Left ventricle myocardium inferior (tissue), 1 donor: ENCODE data around the gene GSAP. TPM values are rescaled to one million over a fixed set of nuclear protein-coding genes. Genes with fewer than 3 reads are reported as not detected.

ENCODE experiments used
- DNase-seq: peaks from one replicate; pipeline ENCODE4 v3.0.0-alpha.2; 2020
- H3K27ac ChIP-seq: fragments of 200-600 bp; replicated peaks from 2 replicates; pipeline ENCODE4 v1.8.0; 2021
- H3K27me3 ChIP-seq: fragments of 200-600 bp; 2 replicates; pipeline ENCODE4 v1.8.0; 2021; ENCODE audit warnings: low read depth
- H3K36me3 ChIP-seq: fragments of 200-600 bp; 2 replicates; pipeline ENCODE4 v1.8.0; 2021
- H3K4me1 ChIP-seq: fragments of 200-600 bp; 2 replicates; pipeline ENCODE4 v1.8.0; 2021
- H3K4me3 ChIP-seq: fragments of 200-600 bp; 2 replicates; pipeline ENCODE4 v1.8.0; 2021; ENCODE audit warnings: mild to moderate bottlenecking, moderate library complexity
- H3K9me3 ChIP-seq: fragments of 200-600 bp; replicated peaks from 2 replicates; pipeline ENCODE4 v1.8.0; 2021
- intact Hi-C: fragments of 100-400 bp; cut with micrococcal nuclease; formaldehyde crosslinking; loops from one replicate; pipeline ENCODE4 v1.11.0; 2022
- total RNA-seq: library from RNA; stranded (reverse); fragmentation: NEBNext Ultra II Directional; extraction: Animal tissue kit (Norgen Biotek cat#: 25700); gene quantifications from one replicate; pipeline ENCODE4 v1.2.1, GENCODE V29; 2021
- TF ChIP-seq, protein P1 (sequence below): fragments of 200-600 bp; IDR thresholded peaks from 2 replicates; pipeline ENCODE4 v1.8.0; 2021; ENCODE audit warnings: antibody characterized with exemption, mild to moderate bottlenecking, borderline replicate concordance
- donor health status: DM: no; HTN: yes; CAD: no; lungs with severe emphysema.

Gene GSAP
- total RNA-seq, 1 donor from 2014 or later = 7.2 TPM

DNA sequence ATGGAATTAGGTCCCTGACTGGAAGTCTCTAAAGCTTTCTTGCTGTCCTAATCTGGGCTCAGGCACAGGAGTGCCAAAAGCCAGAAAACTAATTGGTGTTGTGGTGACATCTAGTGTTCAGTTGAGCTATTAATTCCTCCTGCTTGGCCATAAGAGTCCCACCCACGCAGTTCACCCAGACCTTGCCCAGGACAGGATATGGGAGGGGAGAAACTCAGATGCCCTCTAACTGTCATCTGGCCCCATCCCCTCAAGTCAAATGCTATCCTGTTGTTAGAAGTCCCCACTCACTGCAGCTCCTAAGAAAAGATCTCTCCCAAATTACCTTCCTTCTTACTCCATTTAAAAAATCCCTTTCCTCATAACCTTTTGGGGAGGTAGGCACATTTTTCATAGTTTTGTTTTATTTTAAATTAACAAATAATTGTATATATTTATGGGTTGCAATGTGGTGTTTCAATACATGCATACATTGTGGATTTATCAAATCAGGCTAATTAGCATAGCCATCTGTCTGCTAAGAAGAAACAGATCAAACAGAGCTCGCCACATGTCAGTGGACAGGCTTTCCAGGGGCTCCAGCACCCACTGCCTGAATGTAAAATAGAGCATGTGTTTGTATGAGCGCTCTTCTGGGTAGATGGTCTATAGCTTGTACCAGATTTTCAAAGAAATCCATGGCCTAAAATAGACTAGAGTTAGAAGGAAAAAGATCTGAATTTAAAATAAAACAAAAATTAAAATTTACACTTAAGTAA is 84.0 kb downstream of the GSAP start:
- H3K27me3 ChIP-seq = no peaks in the 10 kb centered on the region
- no peak overlapping the region for H3K27ac ChIP-seq
- no peaks in the 10 kb centered on the region for H3K9me3 ChIP-seq
- peak; percentile 31 for DNase-seq
- intact Hi-C loops = no loop called here
- no peak overlapping the region for H3K4me3 ChIP-seq
- H3K4me1 ChIP-seq = peaks cover 55% of the 10 kb centered on the region
- TF ChIP-seq, protein P1, sequence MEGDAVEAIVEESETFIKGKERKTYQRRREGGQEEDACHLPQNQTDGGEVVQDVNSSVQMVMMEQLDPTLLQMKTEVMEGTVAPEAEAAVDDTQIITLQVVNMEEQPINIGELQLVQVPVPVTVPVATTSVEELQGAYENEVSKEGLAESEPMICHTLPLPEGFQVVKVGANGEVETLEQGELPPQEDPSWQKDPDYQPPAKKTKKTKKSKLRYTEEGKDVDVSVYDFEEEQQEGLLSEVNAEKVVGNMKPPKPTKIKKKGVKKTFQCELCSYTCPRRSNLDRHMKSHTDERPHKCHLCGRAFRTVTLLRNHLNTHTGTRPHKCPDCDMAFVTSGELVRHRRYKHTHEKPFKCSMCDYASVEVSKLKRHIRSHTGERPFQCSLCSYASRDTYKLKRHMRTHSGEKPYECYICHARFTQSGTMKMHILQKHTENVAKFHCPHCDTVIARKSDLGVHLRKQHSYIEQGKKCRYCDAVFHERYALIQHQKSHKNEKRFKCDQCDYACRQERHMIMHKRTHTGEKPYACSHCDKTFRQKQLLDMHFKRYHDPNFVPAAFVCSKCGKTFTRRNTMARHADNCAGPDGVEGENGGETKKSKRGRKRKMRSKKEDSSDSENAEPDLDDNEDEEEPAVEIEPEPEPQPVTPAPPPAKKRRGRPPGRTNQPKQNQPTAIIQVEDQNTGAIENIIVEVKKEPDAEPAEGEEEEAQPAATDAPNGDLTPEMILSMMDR = peak; percentile 88
- no peaks in the 10 kb centered on the region for H3K36me3 ChIP-seq

- Histone ChIP-seq H3K4me1 (peaks cover 56% of the 10 kb centered on the region), H3K27ac (peak overlapping the region; percentile 74), H3K36me3 (no peaks in the 10 kb centered on the region), H3K4me3 (no peak overlapping the region), H3K27me3 (no peaks in the 10 kb centered on the region), H3K9me3 (no peaks in the 10 kb centered on the region)
- intact Hi-C loops = no loop called here
- DNase-seq = no peak
- TF ChIP-seq, protein P1 = no peak
Observed at GRCh38 chr7:77330169-77330882, 85.8 kb downstream of the GSAP start.

- Histone ChIP-seq H3K9me3 (no peaks in the 10 kb centered on the region), H3K36me3 (no peaks in the 10 kb centered on the region), H3K27ac (peak overlapping the region; percentile 74), H3K27me3 (no peaks in the 10 kb centered on the region), H3K4me3 (no peak overlapping the region), H3K4me1 (peaks cover 54% of the 10 kb centered on the region)
- no peak for DNase-seq
- TF ChIP-seq, protein P1 = no peak
- intact Hi-C loops = no loop called here
Observed at GRCh38 chr7:77329466-77330168, 86.5 kb downstream of the GSAP start.

- no peaks in the 10 kb centered on the region for H3K36me3 ChIP-seq
- H3K27ac ChIP-seq = peak overlapping the region; percentile 63
- DNase-seq = no peak
- H3K4me3 ChIP-seq = no peak overlapping the region
- TF ChIP-seq, protein P1 = no peak
- peaks cover 57% of the 10 kb centered on the region for H3K4me1 ChIP-seq
- H3K27me3 ChIP-seq = no peaks in the 10 kb centered on the region
- intact Hi-C loops = no loop called here
- H3K9me3 ChIP-seq = no peaks in the 10 kb centered on the region
Observed at GRCh38 chr7:77328669-77329068, 87.5 kb downstream of the GSAP start.

DNA sequence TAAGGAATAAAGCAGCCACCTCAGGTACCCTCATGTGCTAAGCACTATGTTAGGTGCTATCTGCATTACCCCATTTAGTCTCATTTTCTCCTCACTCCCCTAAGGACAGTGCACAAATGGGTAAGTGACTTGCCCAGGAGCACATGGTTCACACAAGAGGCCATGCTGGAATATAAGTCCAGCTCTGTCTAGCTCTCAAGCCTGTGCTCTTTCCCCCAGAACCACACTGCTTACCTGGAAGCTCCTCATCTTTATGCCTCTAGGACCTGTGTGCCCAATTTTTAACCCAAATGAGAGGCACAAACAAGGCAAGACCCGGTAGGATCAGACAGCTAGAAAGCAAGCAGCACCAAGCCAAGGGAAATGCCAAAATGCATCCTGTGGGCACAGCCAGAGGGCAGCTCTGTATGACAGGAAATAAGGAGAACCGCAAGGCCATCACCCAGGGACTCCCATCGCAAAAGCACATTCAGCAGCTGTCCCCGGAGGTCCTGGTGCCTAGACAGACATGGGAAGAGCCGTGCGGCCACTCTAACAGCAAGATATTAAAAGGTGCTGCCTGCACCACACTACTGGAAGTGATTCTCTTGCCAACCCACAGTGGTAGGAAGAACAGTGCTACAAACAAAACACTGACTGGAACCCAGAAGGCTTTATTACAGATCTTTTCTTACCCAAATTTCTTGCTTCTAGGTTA is 88.1 kb downstream of the GSAP start:
- peak; percentile 23 for DNase-seq
- Histone ChIP-seq H3K36me3 (no peaks in the 10 kb centered on the region), H3K27me3 (no peaks in the 10 kb centered on the region), H3K4me1 (peaks cover 57% of the 10 kb centered on the region), H3K27ac (peak overlapping the region; percentile 63), H3K4me3 (no peak overlapping the region), H3K9me3 (no peaks in the 10 kb centered on the region)
- intact Hi-C loops = no loop called here
- TF ChIP-seq, protein P1 = no peak
